ENCODE data around the gene GPR155.

GPR155 gene

DNA sequence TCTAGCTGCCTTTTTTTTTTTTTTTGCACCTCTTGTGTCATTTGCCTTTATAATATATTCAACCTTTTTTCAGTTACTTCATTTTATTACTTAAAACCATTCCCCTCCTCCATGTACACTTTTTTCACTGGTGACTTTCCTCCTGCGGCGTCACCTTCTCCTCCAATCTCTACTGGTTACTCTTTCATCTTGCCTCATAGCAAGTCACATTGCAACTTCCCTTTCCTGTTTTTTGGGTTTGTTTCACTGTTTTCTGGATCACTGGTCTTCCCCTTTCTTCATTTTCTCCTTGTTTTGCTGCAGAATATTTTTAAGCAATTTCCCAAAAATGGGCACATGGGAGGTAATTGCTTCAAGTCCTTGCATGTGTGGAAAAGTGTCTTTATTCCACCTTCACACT lies 37.7 kb upstream of the GPR155 start:
- no peak overlapping the region for H3K4me3 ChIP-seq (ENCODE audit: low read depth, low read length)
- TF ChIP-seq, protein P1, sequence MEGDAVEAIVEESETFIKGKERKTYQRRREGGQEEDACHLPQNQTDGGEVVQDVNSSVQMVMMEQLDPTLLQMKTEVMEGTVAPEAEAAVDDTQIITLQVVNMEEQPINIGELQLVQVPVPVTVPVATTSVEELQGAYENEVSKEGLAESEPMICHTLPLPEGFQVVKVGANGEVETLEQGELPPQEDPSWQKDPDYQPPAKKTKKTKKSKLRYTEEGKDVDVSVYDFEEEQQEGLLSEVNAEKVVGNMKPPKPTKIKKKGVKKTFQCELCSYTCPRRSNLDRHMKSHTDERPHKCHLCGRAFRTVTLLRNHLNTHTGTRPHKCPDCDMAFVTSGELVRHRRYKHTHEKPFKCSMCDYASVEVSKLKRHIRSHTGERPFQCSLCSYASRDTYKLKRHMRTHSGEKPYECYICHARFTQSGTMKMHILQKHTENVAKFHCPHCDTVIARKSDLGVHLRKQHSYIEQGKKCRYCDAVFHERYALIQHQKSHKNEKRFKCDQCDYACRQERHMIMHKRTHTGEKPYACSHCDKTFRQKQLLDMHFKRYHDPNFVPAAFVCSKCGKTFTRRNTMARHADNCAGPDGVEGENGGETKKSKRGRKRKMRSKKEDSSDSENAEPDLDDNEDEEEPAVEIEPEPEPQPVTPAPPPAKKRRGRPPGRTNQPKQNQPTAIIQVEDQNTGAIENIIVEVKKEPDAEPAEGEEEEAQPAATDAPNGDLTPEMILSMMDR (IDR thresholded peaks at IDR 0.05; ENCODE audit: low read depth, low read length): no peak

DNA sequence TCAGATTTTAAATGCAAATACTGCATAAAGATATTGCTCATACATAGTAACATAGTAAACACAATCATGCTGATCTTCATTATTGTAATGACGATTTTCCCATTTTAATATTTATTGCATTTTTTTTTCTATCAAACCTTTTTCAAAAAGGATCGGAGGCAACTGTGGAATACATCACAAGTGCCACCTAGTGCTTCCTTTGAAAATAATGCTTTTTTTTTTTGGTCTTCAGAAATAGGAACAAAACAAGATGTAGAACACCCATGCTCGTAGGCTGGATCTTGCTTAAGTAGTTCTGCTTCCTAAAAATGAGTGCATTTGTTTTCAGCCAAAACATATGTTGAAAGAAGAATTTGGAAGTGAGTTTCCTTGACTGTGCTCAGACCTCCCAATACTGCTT lies 35.7 kb upstream of the GPR155 start:
- no peak overlapping the region for H3K4me3 ChIP-seq (ENCODE audit: low read depth, low read length)
- TF ChIP-seq, protein P1 (IDR thresholded peaks at IDR 0.05; ENCODE audit: low read depth, low read length): no peak

DNA sequence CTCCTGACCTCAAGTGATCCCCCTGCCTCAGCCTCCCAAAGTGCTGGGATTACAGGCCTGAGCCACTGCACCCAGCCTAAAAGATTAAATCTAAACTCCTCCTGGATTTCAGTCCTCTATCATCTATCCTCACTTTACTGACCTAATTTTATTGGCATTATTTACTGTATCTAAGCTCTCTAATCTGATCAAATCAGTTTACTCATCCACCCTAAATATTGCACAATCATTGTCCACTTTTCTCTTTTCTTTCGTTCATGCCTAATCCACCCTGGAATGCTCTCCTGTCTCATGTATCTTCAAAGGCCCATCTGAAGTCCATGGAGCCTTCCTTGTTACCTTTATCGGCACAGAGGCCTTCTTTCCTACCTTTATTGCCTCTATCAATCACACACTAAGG lies 31.6 kb upstream of the GPR155 start:
- H3K4me3 ChIP-seq (ENCODE audit: low read depth, low read length): no peak overlapping the region
- TF ChIP-seq, protein P1 (IDR thresholded peaks at IDR 0.05; ENCODE audit: low read depth, low read length): no peak

DNA sequence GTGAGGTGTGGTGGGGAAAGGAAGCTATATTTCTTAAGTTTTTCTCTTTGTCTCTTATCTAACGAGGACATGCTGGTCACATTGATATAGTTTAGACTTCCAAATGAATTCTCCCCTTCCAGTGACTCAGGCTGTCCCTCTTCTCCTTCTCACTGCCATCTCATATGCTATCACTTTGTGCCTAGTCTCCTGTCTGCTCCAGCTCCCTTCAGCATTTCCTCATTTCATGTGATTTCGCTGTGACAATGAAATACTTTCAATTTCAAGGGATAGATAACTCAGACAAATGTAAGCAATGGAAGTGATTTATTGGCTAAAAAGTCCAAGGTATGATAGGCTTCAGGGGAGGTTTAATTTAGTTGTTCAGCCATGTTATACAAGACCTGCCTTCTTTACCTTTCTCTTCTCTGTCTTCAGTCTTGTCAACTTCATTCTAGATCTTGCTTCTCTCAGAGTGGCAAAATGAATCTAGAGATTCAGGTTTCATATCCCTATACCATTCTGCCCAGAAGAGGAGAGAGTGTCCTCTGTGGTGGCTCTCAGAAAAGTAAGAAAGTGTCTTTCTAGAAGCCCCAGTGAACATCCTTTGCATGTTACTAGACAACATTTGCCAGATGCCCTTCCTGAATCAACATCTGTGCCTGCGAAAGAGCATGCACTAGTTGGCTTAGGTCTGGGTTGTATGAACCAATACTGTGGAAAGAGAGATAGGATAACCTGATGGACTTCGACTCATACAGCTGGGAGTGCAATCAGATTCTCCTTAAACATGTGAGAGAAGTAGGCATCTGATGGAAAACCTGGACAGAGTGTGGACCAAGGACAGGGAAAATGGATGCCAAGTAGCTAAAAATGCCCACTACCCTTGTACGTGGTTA lies 29.9 kb upstream of the GPR155 start:
- TF ChIP-seq, protein P1 (IDR thresholded peaks at IDR 0.05; ENCODE audit: low read depth, low read length): no peak

DNA sequence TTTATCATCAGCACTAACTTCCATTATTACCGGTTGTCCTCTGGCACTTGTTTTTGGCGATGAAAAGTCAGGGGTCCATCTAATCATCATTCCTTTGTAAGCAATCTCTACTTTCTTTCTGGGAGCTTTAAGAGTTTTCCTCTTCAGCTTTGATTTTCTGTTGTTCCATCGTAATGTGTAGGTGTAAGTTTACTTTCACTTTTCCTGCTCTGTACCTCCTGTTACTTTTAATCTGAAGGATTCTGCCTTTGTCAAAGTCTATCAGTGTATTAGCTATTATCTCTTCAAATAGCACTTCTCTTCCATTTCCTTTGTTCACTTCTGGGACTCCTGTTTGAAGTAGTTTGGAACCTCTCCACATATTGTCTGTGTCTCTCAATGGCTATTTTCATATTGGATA lies 25.5 kb upstream of the GPR155 start:
- no peak overlapping the region for H3K4me3 ChIP-seq (ENCODE audit: low read depth, low read length)
- TF ChIP-seq, protein P1 (IDR thresholded peaks at IDR 0.05; ENCODE audit: low read depth, low read length): no peak

More for the DNA sequence above, 29.9 kb upstream of the GPR155 start:
- H3K4me3 ChIP-seq (ENCODE audit: low read depth, low read length): no peak overlapping the region

DNA sequence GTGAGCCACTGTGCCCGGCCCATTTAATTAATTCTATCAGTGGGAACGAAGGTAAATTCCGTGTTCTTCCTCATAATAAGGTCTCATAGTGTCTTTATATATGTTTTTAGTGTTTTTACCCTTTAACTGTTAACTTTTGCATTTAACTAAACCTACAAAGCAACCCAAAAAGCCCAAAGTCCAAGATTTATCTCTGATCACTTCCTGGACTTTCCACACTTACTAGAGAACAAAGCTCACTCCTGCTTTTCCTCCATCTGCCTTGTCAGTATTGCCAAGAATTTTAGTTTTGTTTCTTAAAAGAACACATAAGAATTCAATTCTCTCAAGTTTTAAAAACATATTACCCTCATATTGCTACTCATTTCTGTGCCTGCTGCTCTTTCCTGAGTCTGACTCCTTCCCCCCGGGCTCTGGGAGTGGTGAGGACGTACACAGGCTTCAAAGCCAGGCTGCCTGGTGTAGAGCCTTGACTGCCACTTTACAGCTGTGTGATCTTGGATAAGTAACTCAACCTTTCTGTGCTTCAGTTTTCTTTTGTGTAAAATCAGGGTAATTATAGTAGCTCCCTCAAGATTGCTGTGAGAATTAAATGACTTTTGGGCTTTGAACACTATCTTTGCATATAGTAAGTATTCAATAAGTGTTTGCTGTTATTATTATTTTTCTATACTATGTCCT lies 24.9 kb upstream of the GPR155 start:
- TF ChIP-seq, protein P1 (IDR thresholded peaks at IDR 0.05; ENCODE audit: low read depth, low read length): no peak

More for the DNA sequence above, 24.9 kb upstream of the GPR155 start:
- no peak overlapping the region for H3K4me3 ChIP-seq (ENCODE audit: low read depth, low read length)

All from WI38 (cell line).